SK-N-SH (cell line): ENCODE results near the gene TPRKB. TPM values are rescaled to one million over a fixed set of nuclear protein-coding genes. Genes with fewer than 3 reads are reported as not detected.

Experiments used
- CTCF ChIA-PET: fragments of 300-600, 350-600 bp; formaldehyde crosslinking; extraction: SDS; loops from one replicate; lab custom pipeline; 2021; lab: Yijun Ruan, JAX
- POLR2A ChIA-PET: fragments of 350-600 bp; sonication (Branson Sonifier 250); formaldehyde crosslinking; extraction: SDS; loops from one replicate; lab custom pipeline; 2020; ENCODE audit warnings: antibody characterized with exemption, inconsistent platforms; lab: Yijun Ruan, JAX
- DNase-seq: peaks from one replicate; pipeline ENCODE4 v3.0.0; 2012
- H2AFZ ChIP-seq: fragments of 200-600 bp; sonication (generic); 2 replicates; pipeline ENCODE4 v1.8.1; 2016; ENCODE audit warnings: antibody characterized with exemption, mild to moderate bottlenecking, low read depth
- H3F3A ChIP-seq: fragments of 200-600 bp; sonication (generic); replicated peaks from 2 replicates; pipeline ENCODE3; 2016; ENCODE audit warnings: antibody characterized with exemption, mild to moderate bottlenecking; ENCODE audit not compliant: insufficient read depth
- H3K27ac ChIP-seq, 2 experiments: fragments of 200-500 bp in 1 of 2; fragments of 200-600 bp in 1 of 2; sonication (Bioruptor generic) in 1 of 2; sonication (generic), shearing (Covaris generic) in 1 of 2; 2 replicates each; pipeline versions ENCODE4 v1.5.1 to v1.6.1; 2014 to 2016; ENCODE audit warnings: low read depth in 2 of 2, inconsistent platforms in 1 of 2, low read length in 1 of 2, mild to moderate bottlenecking in 1 of 2, mixed read lengths in 1 of 2
- H3K27me3 ChIP-seq: fragments of 200-600 bp; sonication (generic), shearing (Covaris generic); 2 replicates; pipeline ENCODE4 v1.6.1; 2016; ENCODE audit warnings: mixed run types; ENCODE audit not compliant: insufficient read depth
- H3K36me3 ChIP-seq, 2 experiments: fragments of 200-500 bp in 1 of 2; fragments of 200-600 bp in 1 of 2; sonication (Bioruptor generic) in 1 of 2; sonication (generic) in 1 of 2; replicated peaks in 1 of 2; 2 replicates each; pipeline versions ENCODE3 to v1.5.1; 2014 to 2016; ENCODE audit warnings: low read length in 1 of 2, mild to moderate bottlenecking in 1 of 2; ENCODE audit not compliant: insufficient read depth in 2 of 2, control insufficient read depth in 1 of 2
- H3K4me1 ChIP-seq, 2 experiments: fragments of 200-500 bp in 1 of 2; fragments of 200-600 bp in 1 of 2; sonication (Bioruptor generic) in 1 of 2; sonication (generic), shearing (Covaris generic) in 1 of 2; 2 replicates each; pipeline versions ENCODE4 v1.5.1 to v1.6.1; 2014 to 2016; ENCODE audit warnings: low read depth in 1 of 2, low read length in 1 of 2, mixed run types in 1 of 2; ENCODE audit not compliant: insufficient read depth in 2 of 2, control insufficient read depth in 1 of 2
- H3K4me2 ChIP-seq: fragments of 200-600 bp; sonication (generic), shearing (Covaris generic); 2 replicates; pipeline ENCODE4 v1.6.1; 2017; ENCODE audit warnings: mixed run types
- H3K4me3 ChIP-seq, 2 experiments: fragments of 200-500 bp in 1 of 2; fragments of 200-600 bp in 1 of 2; sonication (Bioruptor generic) in 1 of 2; sonication (generic), shearing (Covaris generic) in 1 of 2; 2 replicates each; pipeline versions ENCODE4 v1.5.1 to v1.8.1; 2014 to 2016; ENCODE audit warnings: low read depth in 2 of 2, inconsistent platforms in 1 of 2, low read length in 1 of 2, mild to moderate bottlenecking in 1 of 2, mixed read lengths in 1 of 2, moderate library complexity in 1 of 2
- H3K79me2 ChIP-seq: fragments of 200-600 bp; sonication (generic); 2 replicates; pipeline ENCODE4 v1.8.1; 2017; ENCODE audit warnings: mild to moderate bottlenecking; ENCODE audit not compliant: insufficient read depth
- H3K9ac ChIP-seq: fragments of 200-600 bp; sonication (generic); 2 replicates; pipeline ENCODE4 v1.6.1; 2017; ENCODE audit warnings: mixed run types
- H3K9me2 ChIP-seq: fragments of 200-600 bp; sonication (generic); 2 replicates; pipeline ENCODE4 v1.6.1; 2017; ENCODE audit warnings: mixed run types
- H3K9me3 ChIP-seq: fragments of 200-600 bp; sonication (generic); 2 replicates; pipeline ENCODE4 v1.6.1; 2017; ENCODE audit warnings: mixed run types, mild to moderate bottlenecking, moderate library complexity
- H4K20me1 ChIP-seq: fragments of 200-600 bp; sonication (generic); 2 replicates; pipeline ENCODE4 v1.6.1; 2017; ENCODE audit warnings: mild to moderate bottlenecking, mixed run types; ENCODE audit not compliant: insufficient read depth
- CHD2 ChIP-seq: fragments of 150-350 bp; IDR thresholded peaks from 2 replicates; pipeline ENCODE4 v1.6.1; 2018; ENCODE audit warnings: low read length; ENCODE audit not compliant: partially characterized antibody
- ELF1 ChIP-seq: IDR thresholded peaks from 2 replicates; pipeline ENCODE4 v1.4.0; 2012
- FOXJ3 ChIP-seq: sonication (generic); formaldehyde crosslinking; IDR thresholded peaks from 2 replicates; pipeline ENCODE4 v1.5.1; 2020; ENCODE audit warnings: mild to moderate bottlenecking, missing genetic modification reagents
- GATA2 ChIP-seq: sonication (generic); formaldehyde crosslinking; IDR thresholded peaks from 2 replicates; pipeline ENCODE4 v1.5.0; 2020; ENCODE audit warnings: mild to moderate bottlenecking, missing genetic modification reagents
- MAX ChIP-seq: IDR thresholded peaks from 2 replicates; pipeline ENCODE4 v1.4.0; 2012; ENCODE audit warnings: low read depth
- MEF2A ChIP-seq: IDR thresholded peaks from 2 replicates; pipeline ENCODE4 v1.4.0; 2012; ENCODE audit warnings: low read depth, borderline replicate concordance
- NFIC ChIP-seq: IDR thresholded peaks from 2 replicates; pipeline ENCODE4 v1.4.0; 2012; ENCODE audit warnings: borderline replicate concordance
- NRF1 ChIP-seq: IDR thresholded peaks from 2 replicates; pipeline ENCODE4 v1.6.1; 2012; ENCODE audit warnings: low read depth, mild to moderate bottlenecking, low read length
- POLR2AphosphoS5 ChIP-seq: IDR thresholded peaks from 2 replicates; pipeline ENCODE4 v1.6.1; 2012; ENCODE audit warnings: low read depth, low read length
- RAD21 ChIP-seq: IDR thresholded peaks from 2 replicates; pipeline ENCODE4 v1.6.1; 2012; ENCODE audit warnings: mild to moderate bottlenecking, low read length
- RCOR1 ChIP-seq: fragments of 150-350 bp; IDR thresholded peaks from 2 replicates; pipeline ENCODE4 v1.6.1; 2017; ENCODE audit warnings: antibody characterized with exemption, low read length
- SMC3 ChIP-seq: IDR thresholded peaks from 2 replicates; pipeline ENCODE4 v1.6.1; 2012; ENCODE audit warnings: low read depth, low read length, improper control_type of control experiment
- TAF1 ChIP-seq: IDR thresholded peaks from 2 replicates; pipeline ENCODE4 v1.6.1; 2012; ENCODE audit warnings: low read depth, mild to moderate bottlenecking, low read length, moderate library complexity, borderline replicate concordance
- TEAD4 ChIP-seq: IDR thresholded peaks from 2 replicates; pipeline ENCODE4 v1.4.0; 2012; ENCODE audit warnings: mild to moderate bottlenecking, borderline replicate concordance; ENCODE audit not compliant: insufficient read depth
- USF1 ChIP-seq: IDR thresholded peaks from 2 replicates; pipeline ENCODE4 v1.4.0; 2012; ENCODE audit warnings: low read depth, borderline replicate concordance
- YY1 ChIP-seq: IDR thresholded peaks from 2 replicates; pipeline ENCODE4 v1.4.0; 2012; ENCODE audit warnings: low read depth, mild to moderate bottlenecking
- WGBS: methylation state at CpG from one replicate; pipeline ENCODE4 v1.1.6; 2017; ENCODE audit warnings: low lambda C conversion rate; 5-methylcytosine and 5-hydroxymethylcytosine counted together
- polyA plus RNA-seq, 3 experiments: library from polyadenylated mRNA; depleted of rRNA; stranded (reverse); fragments of >200 nt; gene quantifications; 2 replicates each; pipeline ENCODE4 v1.2.3, GENCODE V29; 2012
- TF ChIP-seq, protein P1 (sequence below): fragments of 150-350 bp; IDR thresholded peaks from 2 replicates; pipeline ENCODE4 v1.6.1; 2017; ENCODE audit warnings: antibody characterized with exemption, low read length, low read depth, borderline replicate concordance
- TF ChIP-seq, protein P2 (sequence below): IDR thresholded peaks from 2 replicates; pipeline ENCODE4; 2012
- TF ChIP-seq, protein P3 (sequence below): fragments of 200-600 bp; sonication (generic); IDR thresholded peaks from 2 replicates; pipeline ENCODE4 v1.6.1; 2017; ENCODE audit warnings: antibody characterized with exemption, mild to moderate bottlenecking, moderate library complexity

Gene TPRKB
- polyA plus RNA-seq, 1 of the 3 experiments (the other 2 are of a cell fraction): 32.1 TPM

GRCh38 chr2:73707058-73707457 lies 30.1 kb downstream of the TPRKB start (continued):
- no peak for TF ChIP-seq FOXJ3 (CRISPR knock-in tag)

DNA sequence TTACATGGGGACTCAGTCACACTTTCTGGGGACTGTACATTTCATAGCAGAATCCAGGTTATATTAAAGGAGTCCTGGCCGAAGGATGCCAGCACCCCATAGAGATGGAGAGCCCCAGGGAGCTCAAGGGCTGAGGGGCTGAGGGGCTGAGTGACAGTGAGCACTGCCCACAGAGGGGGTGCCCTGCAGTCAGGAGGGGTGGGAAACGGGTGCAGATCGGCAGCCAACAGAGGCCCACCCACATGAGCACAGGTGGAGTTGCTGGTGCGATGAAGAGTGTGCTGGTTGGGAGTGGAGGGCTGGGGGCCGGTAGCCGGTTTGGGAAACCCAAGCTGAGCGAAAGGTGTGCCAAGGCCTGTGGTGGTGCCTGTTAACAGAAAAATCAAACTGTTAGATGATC lies 32.1 kb downstream of the TPRKB start:
- H3K4me3 ChIP-seq: no peak overlapping the region
- DNase-seq: no peak
- no peaks in the 10 kb centered on the region for H3K9me3 ChIP-seq
- no peaks in the 10 kb centered on the region; the same call in 1 of the 2 replicates for H3K27me3 ChIP-seq
- H3K36me3 ChIP-seq: no peaks in the 10 kb centered on the region
- H3K9ac ChIP-seq: no peak overlapping the region
- ChIA-PET CTCF (no interaction called here), POLR2A (no interaction called here)
- no peak overlapping the region for H3K27ac ChIP-seq
- H3K4me1 ChIP-seq: no peaks in the 10 kb centered on the region
- H3K9me2 ChIP-seq: no peaks in the 10 kb centered on the region
- WGBS: 82% methylated on average over 6 of the region's 7 CpGs
- no peak overlapping the region for H3K4me2 ChIP-seq
- no peaks in the 10 kb centered on the region for H3F3A ChIP-seq
- no peaks in the 10 kb centered on the region for H4K20me1 ChIP-seq
- no peaks in the 10 kb centered on the region for H3K79me2 ChIP-seq
- no peak overlapping the region for H2AFZ ChIP-seq
- no peak for TF ChIP-seq MEF2A
- TF ChIP-seq, protein P1, sequence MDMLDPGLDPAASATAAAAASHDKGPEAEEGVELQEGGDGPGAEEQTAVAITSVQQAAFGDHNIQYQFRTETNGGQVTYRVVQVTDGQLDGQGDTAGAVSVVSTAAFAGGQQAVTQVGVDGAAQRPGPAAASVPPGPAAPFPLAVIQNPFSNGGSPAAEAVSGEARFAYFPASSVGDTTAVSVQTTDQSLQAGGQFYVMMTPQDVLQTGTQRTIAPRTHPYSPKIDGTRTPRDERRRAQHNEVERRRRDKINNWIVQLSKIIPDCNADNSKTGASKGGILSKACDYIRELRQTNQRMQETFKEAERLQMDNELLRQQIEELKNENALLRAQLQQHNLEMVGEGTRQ: no peak
- TF ChIP-seq USF1: no peak
- no peak for TF ChIP-seq GATA2 (CRISPR knock-in tag)
- TF ChIP-seq CHD2: no peak
- TF ChIP-seq RCOR1: no peak
- no peak for TF ChIP-seq TAF1
- TF ChIP-seq RAD21: no peak
- TF ChIP-seq MAX: no peak
- TF ChIP-seq SMC3: no peak
- TF ChIP-seq, protein P2, sequence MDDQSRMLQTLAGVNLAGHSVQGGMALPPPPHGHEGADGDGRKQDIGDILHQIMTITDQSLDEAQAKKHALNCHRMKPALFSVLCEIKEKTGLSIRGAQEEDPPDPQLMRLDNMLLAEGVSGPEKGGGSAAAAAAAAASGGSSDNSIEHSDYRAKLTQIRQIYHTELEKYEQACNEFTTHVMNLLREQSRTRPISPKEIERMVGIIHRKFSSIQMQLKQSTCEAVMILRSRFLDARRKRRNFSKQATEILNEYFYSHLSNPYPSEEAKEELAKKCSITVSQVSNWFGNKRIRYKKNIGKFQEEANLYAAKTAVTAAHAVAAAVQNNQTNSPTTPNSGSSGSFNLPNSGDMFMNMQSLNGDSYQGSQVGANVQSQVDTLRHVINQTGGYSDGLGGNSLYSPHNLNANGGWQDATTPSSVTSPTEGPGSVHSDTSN: no peak
- TF ChIP-seq NRF1: no peak
- no peak for TF ChIP-seq NFIC
- no peak for TF ChIP-seq ELF1
- TF ChIP-seq YY1: no peak
- no peak for TF ChIP-seq POLR2AphosphoS5
- no peak for TF ChIP-seq TEAD4
- TF ChIP-seq, protein P3, sequence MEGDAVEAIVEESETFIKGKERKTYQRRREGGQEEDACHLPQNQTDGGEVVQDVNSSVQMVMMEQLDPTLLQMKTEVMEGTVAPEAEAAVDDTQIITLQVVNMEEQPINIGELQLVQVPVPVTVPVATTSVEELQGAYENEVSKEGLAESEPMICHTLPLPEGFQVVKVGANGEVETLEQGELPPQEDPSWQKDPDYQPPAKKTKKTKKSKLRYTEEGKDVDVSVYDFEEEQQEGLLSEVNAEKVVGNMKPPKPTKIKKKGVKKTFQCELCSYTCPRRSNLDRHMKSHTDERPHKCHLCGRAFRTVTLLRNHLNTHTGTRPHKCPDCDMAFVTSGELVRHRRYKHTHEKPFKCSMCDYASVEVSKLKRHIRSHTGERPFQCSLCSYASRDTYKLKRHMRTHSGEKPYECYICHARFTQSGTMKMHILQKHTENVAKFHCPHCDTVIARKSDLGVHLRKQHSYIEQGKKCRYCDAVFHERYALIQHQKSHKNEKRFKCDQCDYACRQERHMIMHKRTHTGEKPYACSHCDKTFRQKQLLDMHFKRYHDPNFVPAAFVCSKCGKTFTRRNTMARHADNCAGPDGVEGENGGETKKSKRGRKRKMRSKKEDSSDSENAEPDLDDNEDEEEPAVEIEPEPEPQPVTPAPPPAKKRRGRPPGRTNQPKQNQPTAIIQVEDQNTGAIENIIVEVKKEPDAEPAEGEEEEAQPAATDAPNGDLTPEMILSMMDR: no peak
